ENCODE measurements around the gene PBRM1.

PBRM1 gene

GRCh38 chr3:52649461-52650210 is 36.1 kb downstream of the PBRM1 start:
- Mint-ChIP-seq H3K27ac (peak overlapping the region; percentile 18), H3K9me3 (no peaks in the 10 kb centered on the region), H3K4me3 (no peak overlapping the region), H3K36me3 (peaks cover 23% of the 10 kb centered on the region), H3K4me1 (no peaks in the 10 kb centered on the region), H3K27me3 (no peaks in the 10 kb centered on the region)

- Mint-ChIP-seq H3K27ac (no peak overlapping the region), H3K36me3 (peaks cover 23% of the 10 kb centered on the region), H3K27me3 (no peaks in the 10 kb centered on the region), H3K9me3 (no peaks in the 10 kb centered on the region), H3K4me3 (no peak overlapping the region), H3K4me1 (no peaks in the 10 kb centered on the region)
Observed at GRCh38 chr3:52645549-52645948, 40.2 kb downstream of the PBRM1 start.

DNA sequence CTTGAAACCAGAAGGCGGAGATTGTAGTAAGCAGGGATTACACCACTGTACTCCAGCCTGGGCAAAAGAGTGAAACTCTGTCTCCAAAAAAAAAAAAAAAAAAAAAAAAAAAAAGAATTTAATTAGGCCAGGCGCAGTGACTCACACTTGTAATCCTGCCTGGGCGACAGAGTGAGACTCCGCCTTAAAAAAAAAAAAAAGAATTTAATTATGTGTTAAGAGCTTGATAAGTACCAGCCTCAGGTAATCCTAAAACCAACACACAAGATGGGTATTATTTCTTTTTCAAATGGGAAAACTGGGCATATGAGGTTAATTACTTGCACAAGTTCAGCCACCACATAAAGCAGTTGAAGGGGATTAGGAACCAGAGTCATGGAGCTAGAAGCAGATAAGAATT is 49.0 kb downstream of the PBRM1 start:
- H3K36me3 Mint-ChIP-seq: peaks cover 11% of the 10 kb centered on the region
- no peak overlapping the region for H3K27ac Mint-ChIP-seq
- H3K4me3 Mint-ChIP-seq: no peak overlapping the region
- no peaks in the 10 kb centered on the region for H3K9me3 Mint-ChIP-seq
- no peaks in the 10 kb centered on the region for H3K27me3 Mint-ChIP-seq
- H3K4me1 Mint-ChIP-seq: peaks cover 4% of the 10 kb centered on the region

- H3K27ac Mint-ChIP-seq: no peak overlapping the region
- H3K27me3 Mint-ChIP-seq: no peaks in the 10 kb centered on the region
- H3K36me3 Mint-ChIP-seq: peaks cover 9% of the 10 kb centered on the region
- peaks cover 4% of the 10 kb centered on the region for H3K4me1 Mint-ChIP-seq
- H3K4me3 Mint-ChIP-seq: no peak overlapping the region
- no peaks in the 10 kb centered on the region for H3K9me3 Mint-ChIP-seq
Observed at GRCh38 chr3:52633786-52634185, 51.9 kb downstream of the PBRM1 start.

DNA sequence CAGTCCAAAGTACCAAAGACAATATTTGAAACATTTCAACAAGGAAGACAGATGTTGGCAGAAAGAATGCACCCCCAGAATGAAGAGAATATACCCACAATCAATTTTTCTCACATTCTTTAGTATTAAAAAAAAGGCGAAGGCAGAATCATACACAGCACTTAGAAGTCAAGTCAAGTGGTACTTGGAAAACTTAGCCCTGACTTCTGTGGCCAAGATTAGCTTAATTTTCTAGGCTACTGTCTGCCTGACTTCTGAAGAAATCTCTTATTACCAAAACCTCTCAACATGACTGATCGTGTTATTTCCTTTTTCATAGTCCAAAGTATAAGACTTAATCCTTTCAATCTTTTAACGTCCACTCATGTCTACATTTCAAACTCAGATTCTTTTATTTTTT is 60.7 kb downstream of the PBRM1 start:
- Mint-ChIP-seq H3K4me1 (peaks cover 20% of the 10 kb centered on the region), H3K27ac (no peak overlapping the region), H3K27me3 (no peaks in the 10 kb centered on the region), H3K9me3 (no peaks in the 10 kb centered on the region), H3K36me3 (peaks cover 19% of the 10 kb centered on the region), H3K4me3 (no peak overlapping the region)

- H3K4me1 Mint-ChIP-seq: peaks cover 23% of the 10 kb centered on the region
- peaks cover 17% of the 10 kb centered on the region for H3K36me3 Mint-ChIP-seq
- H3K4me3 Mint-ChIP-seq: no peak overlapping the region
- H3K27ac Mint-ChIP-seq: no peak overlapping the region
- H3K9me3 Mint-ChIP-seq: no peaks in the 10 kb centered on the region
- H3K27me3 Mint-ChIP-seq: no peaks in the 10 kb centered on the region
Observed at GRCh38 chr3:52623234-52623792, 62.4 kb downstream of the PBRM1 start.

GRCh38 chr3:52620580-52620979 is 65.1 kb downstream of the PBRM1 start:
- Mint-ChIP-seq H3K27ac (peak overlapping the region; percentile 9), H3K4me1 (peaks cover 23% of the 10 kb centered on the region), H3K4me3 (no peak overlapping the region), H3K36me3 (peaks cover 25% of the 10 kb centered on the region), H3K9me3 (no peaks in the 10 kb centered on the region), H3K27me3 (no peaks in the 10 kb centered on the region)

DNA sequence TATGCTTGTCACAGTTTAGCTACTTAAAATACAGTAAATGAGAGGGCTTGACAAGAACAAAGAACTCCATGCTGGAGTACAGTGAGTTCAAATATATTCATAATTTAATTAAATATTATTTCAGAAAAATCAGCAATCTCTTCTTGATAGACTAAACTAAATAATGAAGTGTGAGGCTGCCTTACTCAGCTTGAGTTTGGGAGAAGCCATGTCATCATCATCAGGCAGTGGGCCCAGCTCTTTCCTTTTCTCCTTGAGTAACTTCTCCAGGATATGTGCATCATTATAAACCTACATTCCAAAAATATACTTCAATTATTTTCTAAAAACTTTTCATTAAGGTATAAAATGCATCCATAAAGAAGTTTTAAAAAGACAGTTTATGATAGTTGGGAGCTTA is 70.5 kb downstream of the PBRM1 start:
- H3K36me3 Mint-ChIP-seq: peaks cover 28% of the 10 kb centered on the region
- no peaks in the 10 kb centered on the region for H3K9me3 Mint-ChIP-seq
- H3K4me1 Mint-ChIP-seq: peaks cover 11% of the 10 kb centered on the region
- H3K27me3 Mint-ChIP-seq: no peaks in the 10 kb centered on the region
- no peak overlapping the region for H3K4me3 Mint-ChIP-seq
- no peak overlapping the region for H3K27ac Mint-ChIP-seq

GRCh38 chr3:52614689-52615088 is 71.0 kb downstream of the PBRM1 start:
- H3K9me3 Mint-ChIP-seq: no peaks in the 10 kb centered on the region

GRCh38 chr3:52609316-52609815 is 76.3 kb downstream of the PBRM1 start:
- Mint-ChIP-seq H3K4me3 (no peak overlapping the region), H3K4me1 (peaks cover 10% of the 10 kb centered on the region), H3K27ac (no peak overlapping the region), H3K36me3 (peaks cover 31% of the 10 kb centered on the region), H3K27me3 (no peaks in the 10 kb centered on the region), H3K9me3 (no peaks in the 10 kb centered on the region)

More at GRCh38 chr3:52614689-52615088, 71.0 kb downstream of the PBRM1 start:
- Mint-ChIP-seq H3K36me3 (peaks cover 27% of the 10 kb centered on the region), H3K27ac (no peak overlapping the region), H3K4me3 (no peak overlapping the region), H3K4me1 (peaks cover 7% of the 10 kb centered on the region), H3K27me3 (no peaks in the 10 kb centered on the region)

DNA sequence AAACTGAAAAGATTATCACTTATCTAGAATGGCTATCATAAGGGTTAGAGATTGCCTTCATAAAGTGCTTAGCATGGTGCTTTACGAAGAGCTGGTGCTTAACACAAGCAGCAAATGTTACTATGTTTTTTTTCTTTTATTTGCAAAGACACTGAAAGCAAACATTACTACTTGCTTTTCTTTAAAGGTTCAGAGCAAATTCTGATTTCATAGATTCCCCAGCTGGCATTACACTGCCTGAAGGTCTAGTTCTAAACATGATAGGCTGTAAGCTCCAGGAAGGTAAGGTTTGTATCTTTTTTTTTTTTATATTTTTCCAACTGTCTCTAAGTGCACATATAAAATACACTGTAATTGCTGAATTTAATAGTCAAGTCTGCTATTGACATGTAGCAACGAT is 77.4 kb downstream of the PBRM1 start:
- peaks cover 3% of the 10 kb centered on the region for H3K9me3 Mint-ChIP-seq
- H3K4me3 Mint-ChIP-seq: no peak overlapping the region
- no peak overlapping the region for H3K27ac Mint-ChIP-seq
- peaks cover 40% of the 10 kb centered on the region for H3K36me3 Mint-ChIP-seq
- H3K27me3 Mint-ChIP-seq: no peaks in the 10 kb centered on the region
- H3K4me1 Mint-ChIP-seq: peaks cover 10% of the 10 kb centered on the region

DNA sequence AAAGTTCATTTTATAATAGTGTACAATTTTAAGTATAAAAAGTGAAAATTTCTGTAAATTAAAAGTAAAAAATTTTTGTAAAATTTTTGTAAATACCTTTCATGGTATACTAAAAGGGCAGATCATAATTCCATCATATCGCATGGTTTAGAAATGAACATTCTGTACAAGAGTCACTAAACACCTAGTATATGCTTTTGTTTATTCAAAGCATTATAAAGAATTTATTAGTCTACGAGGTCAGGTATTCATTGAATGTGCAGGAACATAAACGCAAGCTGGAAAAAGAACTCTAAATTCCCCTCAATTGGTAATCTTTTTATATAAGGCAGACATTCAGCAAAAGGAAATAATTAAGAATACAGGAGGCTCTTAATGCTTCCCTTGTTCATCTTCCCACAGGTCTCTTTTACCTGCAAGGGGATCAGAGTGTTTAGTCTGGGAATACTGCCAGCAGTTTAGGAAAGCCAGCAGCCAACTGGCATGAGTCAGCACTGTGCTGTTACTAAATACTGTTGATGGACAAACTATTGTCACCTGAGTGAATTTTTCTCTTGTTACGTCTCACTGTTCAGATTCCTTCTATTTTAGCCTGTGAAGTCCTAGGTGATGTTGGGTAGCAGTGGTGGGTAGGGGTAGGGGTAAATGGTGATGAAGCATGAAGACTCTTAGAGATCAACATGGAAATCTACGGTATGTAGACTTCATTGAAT is 79.2 kb downstream of the PBRM1 start:
- Mint-ChIP-seq H3K27me3 (no peaks in the 10 kb centered on the region), H3K4me1 (peaks cover 8% of the 10 kb centered on the region), H3K36me3 (peaks cover 47% of the 10 kb centered on the region), H3K27ac (peak overlapping the region; percentile 11), H3K4me3 (no peak overlapping the region), H3K9me3 (peaks cover 10% of the 10 kb centered on the region)

- Mint-ChIP-seq H3K4me3 (no peak overlapping the region), H3K27me3 (no peaks in the 10 kb centered on the region), H3K4me1 (no peaks in the 10 kb centered on the region), H3K36me3 (peaks cover 49% of the 10 kb centered on the region), H3K27ac (no peak overlapping the region), H3K9me3 (peaks cover 10% of the 10 kb centered on the region)
Observed at GRCh38 chr3:52600258-52600657, 85.5 kb downstream of the PBRM1 start.

- no peaks in the 10 kb centered on the region for H3K27me3 Mint-ChIP-seq
- H3K4me1 Mint-ChIP-seq: no peaks in the 10 kb centered on the region
- no peaks in the 10 kb centered on the region for H3K9me3 Mint-ChIP-seq
- H3K36me3 Mint-ChIP-seq: peaks cover 32% of the 10 kb centered on the region
- no peak overlapping the region for H3K4me3 Mint-ChIP-seq
- no peak overlapping the region for H3K27ac Mint-ChIP-seq
Observed at GRCh38 chr3:52596658-52597265, 89.0 kb downstream of the PBRM1 start.

DNA sequence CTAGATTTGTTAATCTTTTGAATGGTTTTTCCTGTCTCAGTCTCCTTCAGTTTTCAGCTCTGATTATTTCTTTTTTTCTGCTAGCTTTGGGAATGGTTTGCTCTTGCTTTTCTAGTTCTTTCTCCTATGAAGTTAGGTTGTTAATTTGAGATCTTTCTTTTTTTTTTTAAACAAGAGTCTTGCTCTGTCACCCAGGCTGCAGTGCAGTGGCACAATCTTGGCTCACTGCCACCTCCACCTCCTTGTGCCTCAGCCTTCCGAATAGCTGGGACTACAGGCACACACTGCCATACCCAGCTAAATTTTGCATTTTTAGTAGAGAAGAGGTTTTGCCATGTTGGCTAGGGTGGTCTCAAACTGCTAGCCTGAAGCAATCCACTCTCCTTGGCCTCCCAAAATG is 92.6 kb downstream of the PBRM1 start:
- H3K27ac Mint-ChIP-seq: no peak overlapping the region
- peaks cover 20% of the 10 kb centered on the region for H3K36me3 Mint-ChIP-seq
- H3K4me3 Mint-ChIP-seq: no peak overlapping the region
- H3K27me3 Mint-ChIP-seq: no peaks in the 10 kb centered on the region
- no peaks in the 10 kb centered on the region for H3K4me1 Mint-ChIP-seq
- H3K9me3 Mint-ChIP-seq: no peaks in the 10 kb centered on the region

Data from activated naive CD4-positive, alpha-beta T cell treated with anti-CD3 and anti-CD28 coated beads, Interleukin-2, amount 50 U/mL, for 24 hours (primary cell).